Esophagus squamous epithelium (tissue), 5 donors: ENCODE measurements around the gene LCOR. TPM values are rescaled to one million over a fixed set of nuclear protein-coding genes. Genes with fewer than 3 reads are reported as not detected.
A peak's percentile ranks its signal among the peaks of the same experiment; 100 is the strongest.

Experiments
- DNase-seq: peaks from one replicate; lab custom pipeline; 2025; lab: John Stamatoyannopoulos, UW
- H3K27ac ChIP-seq, 4 donors: fragments of 200-600 bp; sonication (generic); one replicate each; pipeline ENCODE4 v1.5.1; 2016 to 2019; ENCODE audit warnings: mild to moderate bottlenecking in 1 of 4
- H3K27me3 ChIP-seq, 4 donors: fragments of 200-600 bp; sonication (generic); 1 replicate in 3 of 4; 2 replicates in 1 of 4; pipeline versions ENCODE4 v1.5.1 to v1.6.0; 2017 to 2021; ENCODE audit warnings: antibody characterized with exemption in 1 of 4
- H3K36me3 ChIP-seq, 3 donors: fragments of 200-600 bp; sonication (generic); one replicate each; pipeline ENCODE4 v1.5.1; 2016 to 2019
- H3K4me1 ChIP-seq, 3 donors: fragments of 200-600 bp; sonication (generic); one replicate each; pipeline ENCODE4 v1.5.1; 2017 to 2019
- H3K4me3 ChIP-seq, 4 donors: fragments of 200-600 bp; sonication (generic); 1 replicate in 3 of 4; 2 replicates in 1 of 4; pipeline ENCODE4 v1.5.1; 2016 to 2019; ENCODE audit warnings: mild to moderate bottlenecking in 2 of 4, moderate library complexity in 1 of 4
- H3K9me3 ChIP-seq, 3 donors: fragments of 200-600 bp; sonication (generic); one replicate each; pipeline ENCODE4 v1.5.1; 2016 to 2019
- CTCF ChIP-seq, 6 experiments: fragments of 450-650 bp in 4 of 6; fragments of 200-600 bp in 2 of 6; sonication (generic) in 2 of 6; IDR thresholded peaks; one replicate each; pipeline ENCODE4 v1.5.1; 2016 to 2019; ENCODE audit warnings: antibody characterized with exemption in 6 of 6, mild to moderate bottlenecking in 4 of 6, moderate library complexity in 4 of 6
- POLR2A ChIP-seq, 4 donors: fragments of 450-650 bp; IDR thresholded peaks; one replicate each; pipeline ENCODE4 v1.6.1; 2017; ENCODE audit warnings: antibody characterized with exemption in 4 of 4, mild to moderate bottlenecking in 4 of 4, moderate library complexity in 3 of 4
- WGBS, 2 donors: methylation state at CpG; one replicate each; pipeline ENCODE4 v1.1.5; 2018; 5-methylcytosine and 5-hydroxymethylcytosine counted together
- intact Hi-C: fragments of 100-400 bp; cut with DNase I; formaldehyde crosslinking; loops from one replicate; pipeline ENCODE4 v1.15.0; 2022
- total RNA-seq, 4 donors: library from RNA; depleted of rRNA; stranded (reverse); fragments of >200 nt; gene quantifications; one replicate each; pipeline ENCODE4 v1.1.0, GENCODE V29; 2016
- donor health status: DM: yes; HTN: yes; CAD: no.

Gene LCOR
- total RNA-seq, 4 donors from 2014 or later = 16.9 to 112 (median 30.4) TPM

GRCh38 chr10:97034301-97034700 is 202.2 kb downstream of the LCOR start:
- intact Hi-C loops = loop anchor here (10.0 kb wide), 1 partner anchor 270 kb away; no protein-coding TSS in a partner anchor
- Histone ChIP-seq H3K9me3 (no peaks in the 10 kb centered on the region), H3K4me1 (peaks cover 8 to 12% (median 8%) of the 10 kb centered on the region in 3 donors), H3K4me3 (no peak overlapping the region), H3K27ac (no peak overlapping the region), H3K27me3 (peaks cover 0 to 34% (median 0%) of the 10 kb centered on the region in 4 donors), H3K36me3 (no peaks in the 10 kb centered on the region)
- TF ChIP-seq CTCF (IDR thresholded peaks at IDR 0.05) (no peak), POLR2A (IDR thresholded peaks at IDR 0.05) (no peak)
- no peak for DNase-seq
- 47 to 65% methylated on average over 3 to 7 of the region's 7 CpGs for WGBS, 2 donors

- Histone ChIP-seq H3K4me3 (no peak overlapping the region), H3K4me1 (peaks cover 8 to 12% (median 8%) of the 10 kb centered on the region in 3 donors), H3K9me3 (no peaks in the 10 kb centered on the region), H3K27me3 (peaks cover 0 to 33% (median 0%) of the 10 kb centered on the region in 4 donors), H3K27ac (no peak overlapping the region), H3K36me3 (no peaks in the 10 kb centered on the region)
- no peak for DNase-seq
- intact Hi-C loops = loop anchor here (10.0 kb wide), 1 partner anchor 270 kb away; no protein-coding TSS in a partner anchor
- no peak for TF ChIP-seq POLR2A (IDR thresholded peaks at IDR 0.05)
- no peak for TF ChIP-seq CTCF (IDR thresholded peaks at IDR 0.05)
- WGBS, 2 donors = 70 to 81% methylated on average over 16 to 18 of the region's 18 CpGs
Observed at GRCh38 chr10:97034958-97035769, 203.1 kb downstream of the LCOR start.

GRCh38 chr10:97037365-97038361 is 205.6 kb downstream of the LCOR start:
- peak overlapping the region in 1 of 4 donors; percentile 41 for H3K27ac ChIP-seq

GRCh38 chr10:97038688-97039087 is 206.6 kb downstream of the LCOR start:
- DNase-seq = no peak
- peaks cover 8 to 12% (median 8%) of the 10 kb centered on the region in 3 donors for H3K4me1 ChIP-seq
- H3K9me3 ChIP-seq = no peaks in the 10 kb centered on the region
- intact Hi-C loops = loop anchor here (10.0 kb wide), 1 partner anchor 274 kb away; no protein-coding TSS in a partner anchor
- H3K27me3 ChIP-seq = peaks cover 0 to 18% (median 0%) of the 10 kb centered on the region in 4 donors
- TF ChIP-seq CTCF (IDR thresholded peaks at IDR 0.05) (no peak), POLR2A (IDR thresholded peaks at IDR 0.05) (no peak)
- H3K4me3 ChIP-seq = no peak overlapping the region
- no peaks in the 10 kb centered on the region for H3K36me3 ChIP-seq
- H3K27ac ChIP-seq = no peak overlapping the region
- 83 to 84% methylated on average over 6 to 7 of the region's 7 CpGs for WGBS, 2 donors

More at GRCh38 chr10:97037365-97038361, 205.6 kb downstream of the LCOR start:
- TF ChIP-seq POLR2A (IDR thresholded peaks at IDR 0.05) = no peak
- peak; percentile 75 to 89 (median 83) for TF ChIP-seq CTCF (IDR thresholded peaks at IDR 0.05)
- no peak for DNase-seq
- intact Hi-C loops = loop anchor here (10.0 kb wide), 1 partner anchor 273 kb away; no protein-coding TSS in a partner anchor
- H3K4me3 ChIP-seq = peak overlapping the region; percentile 26 to 68 (median 42)
- H3K4me1 ChIP-seq = peaks cover 8 to 12% (median 8%) of the 10 kb centered on the region in 3 donors
- H3K9me3 ChIP-seq = no peaks in the 10 kb centered on the region
- no peaks in the 10 kb centered on the region for H3K36me3 ChIP-seq
- H3K27me3 ChIP-seq = peaks cover 0 to 18% (median 0%) of the 10 kb centered on the region in 4 donors
- 21 to 25% methylated on average over 18 to 26 of the region's 30 CpGs for WGBS, 2 donors
